HG02571 (cell line): Measurements from ENCODE around the gene RLF.

Source experiments
- ATAC-seq: cut with Tn5 transposase; IDR thresholded peaks from one replicate; pipeline ENCODE4 v1.9.1; 2021; ENCODE audit warnings: mild to moderate bottlenecking, moderate library complexity; ENCODE audit not compliant: unreplicated experiment

Gene RLF

GRCh38 chr1:40161125-40161887 is at the start of gene RLF:
TSS of gene RLF (plus strand) at chr1:40161387. CDS start at chr1:40161400, 13 bp downstream.
- peak; percentile 89 for ATAC-seq

- no peak for ATAC-seq
Measured at GRCh38 chr1:40114400-40114799, 46.8 kb upstream of the RLF start.

- no peak for ATAC-seq
Measured at GRCh38 chr1:40120128-40120527, 41.1 kb upstream of the RLF start.

GRCh38 chr1:40122855-40123254 is 38.3 kb upstream of the RLF start:
- ATAC-seq, result no peak

- no peak for ATAC-seq
Measured at GRCh38 chr1:40130892-40131291, 30.3 kb upstream of the RLF start.

- ATAC-seq, result no peak
Measured at GRCh38 chr1:40132383-40133311, 28.5 kb upstream of the RLF start.

GRCh38 chr1:40133312-40133665 is 27.9 kb upstream of the RLF start:
- no peak for ATAC-seq

GRCh38 chr1:40133839-40134238 is 27.3 kb upstream of the RLF start:
- ATAC-seq, result no peak

GRCh38 chr1:40140211-40140973 is 20.8 kb upstream of the RLF start:
- no peak for ATAC-seq

GRCh38 chr1:40141878-40142535 is 19.2 kb upstream of the RLF start:
- ATAC-seq, result no peak

- no peak for ATAC-seq
Measured at GRCh38 chr1:40143891-40144575, 17.2 kb upstream of the RLF start.

GRCh38 chr1:40151457-40152079 is 9.6 kb upstream of the RLF start:
- no peak for ATAC-seq

- no peak for ATAC-seq
Measured at GRCh38 chr1:40153073-40153770, 8.0 kb upstream of the RLF start.

GRCh38 chr1:40155135-40155534 is 6.1 kb upstream of the RLF start:
- ATAC-seq, result no peak

GRCh38 chr1:40155910-40156309 is 5.3 kb upstream of the RLF start:
- ATAC-seq, result no peak

- no peak for ATAC-seq
Measured at GRCh38 chr1:40160806-40161124, 422 bp upstream of the RLF start.

GRCh38 chr1:40161888-40162397 is 756 bp downstream of the RLF start:
- no peak for ATAC-seq

GRCh38 chr1:40162753-40163441 is 1.7 kb downstream of the RLF start:
- no peak for ATAC-seq

- no peak for ATAC-seq
Measured at GRCh38 chr1:40167317-40167716, 6.1 kb downstream of the RLF start.
